Activated effector memory CD4-positive, alpha-beta T cell treated with Interleukin-2 at 50 U/mL for 16 hours (primary cell): ENCODE measurements around the gene FANCE.
A peak's percentile ranks its signal among the peaks of the same experiment; 100 is the strongest.
"Not testable (repeated sequence)": the region's sequence is repeated elsewhere in the genome, so short reads cannot be mapped to it uniquely, and the experiment has no call there.

Experiments
- DNase-seq: peaks from one replicate; pipeline ENCODE4 v3.0.0-alpha.2; 2020

Gene FANCE

DNA sequence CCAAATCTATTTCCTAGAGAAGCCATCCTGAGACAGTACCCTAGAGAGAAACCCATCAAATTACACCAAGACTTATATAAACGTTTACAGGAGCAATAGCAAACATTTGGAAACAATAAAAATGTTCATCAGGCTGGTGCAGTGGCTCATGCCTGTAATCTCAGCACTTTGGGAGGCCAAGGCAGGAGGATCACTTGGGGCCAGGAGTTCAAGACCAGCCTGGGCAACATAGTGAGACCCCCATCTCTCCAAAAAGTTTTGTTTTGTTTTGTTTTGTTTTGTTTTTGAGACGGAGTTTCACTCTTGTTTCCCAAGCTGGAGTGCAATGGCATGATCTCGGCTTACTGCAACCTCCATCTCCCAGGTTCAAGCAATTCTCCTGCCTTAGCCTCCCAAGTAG is 19.4 kb upstream of the FANCE start:
- not testable (repeated sequence) for DNase-seq

DNA sequence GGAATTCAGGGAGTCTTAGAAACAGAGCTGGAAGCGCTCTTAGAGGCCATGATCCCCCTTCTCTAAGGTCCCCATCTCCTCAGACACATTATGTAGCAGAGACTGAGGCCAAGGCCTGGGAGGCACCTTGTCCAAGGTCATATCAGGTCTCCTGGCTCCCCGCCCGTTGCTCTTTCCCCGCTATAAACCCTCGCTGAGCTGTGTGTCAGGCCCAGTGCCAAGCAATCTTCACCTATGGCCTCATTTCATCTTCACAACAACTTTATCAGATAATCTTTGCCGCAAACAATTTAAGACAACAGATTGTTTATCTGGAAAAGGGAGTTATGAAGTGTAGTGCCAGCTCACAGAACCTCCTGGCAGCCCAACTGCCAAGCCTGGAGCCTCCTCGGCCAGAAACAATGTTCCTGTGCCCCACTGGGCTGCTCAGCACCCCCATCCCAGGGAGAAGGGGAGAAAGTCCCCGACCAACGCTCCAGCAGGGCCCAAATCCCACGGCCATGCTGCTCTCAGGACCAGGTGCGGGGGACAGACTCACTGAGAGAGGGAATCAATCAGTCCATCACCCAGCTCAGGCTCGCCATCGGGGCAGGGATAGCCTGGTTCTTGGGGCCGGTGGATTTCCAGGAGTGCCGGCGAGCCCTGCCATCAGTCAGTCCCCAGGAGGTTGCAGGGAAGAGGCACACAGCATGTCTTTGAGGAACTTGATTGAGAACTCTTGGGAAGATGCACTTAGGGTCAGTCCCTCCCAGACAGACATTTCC is 16.9 kb upstream of the FANCE start:
- DNase-seq, result no peak

DNA sequence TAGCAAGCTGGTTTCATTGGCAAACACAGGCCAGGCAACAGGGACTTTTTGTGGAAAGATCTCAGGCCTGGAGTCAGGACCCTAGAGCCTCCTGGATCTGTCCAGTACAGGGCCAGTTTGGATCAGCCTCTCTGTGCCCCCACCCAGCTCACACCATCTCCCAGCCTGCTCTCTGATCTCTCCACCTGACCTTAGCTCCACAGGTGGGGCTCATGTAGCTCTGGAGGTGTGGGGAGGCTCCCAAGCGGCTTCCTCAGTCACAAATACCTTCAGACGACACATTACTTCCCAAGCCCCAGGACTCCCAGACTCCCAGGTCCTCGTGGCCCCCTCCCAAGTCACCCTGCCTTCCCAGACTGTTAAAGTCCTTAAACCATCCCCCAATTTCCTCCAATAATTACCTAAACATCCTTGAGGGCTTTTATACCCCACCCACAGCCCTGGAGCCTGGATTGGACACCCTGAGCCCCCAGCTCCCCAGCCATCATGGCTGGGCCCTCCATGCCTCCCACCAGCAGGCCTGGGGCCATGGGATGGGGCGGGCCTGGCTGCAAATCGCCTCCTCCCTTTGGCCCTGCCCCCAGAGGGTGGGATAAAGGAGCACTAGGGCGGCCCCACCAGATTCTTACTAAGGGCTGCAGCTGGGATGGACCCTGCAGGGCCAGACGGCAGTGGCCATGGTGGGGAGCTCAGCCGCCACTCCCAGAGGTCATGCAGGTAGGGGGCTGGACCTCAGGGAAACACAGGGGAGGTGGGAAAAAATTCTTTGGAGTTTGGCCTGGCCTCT is 15.9 kb upstream of the FANCE start:
- no peak for DNase-seq

DNA sequence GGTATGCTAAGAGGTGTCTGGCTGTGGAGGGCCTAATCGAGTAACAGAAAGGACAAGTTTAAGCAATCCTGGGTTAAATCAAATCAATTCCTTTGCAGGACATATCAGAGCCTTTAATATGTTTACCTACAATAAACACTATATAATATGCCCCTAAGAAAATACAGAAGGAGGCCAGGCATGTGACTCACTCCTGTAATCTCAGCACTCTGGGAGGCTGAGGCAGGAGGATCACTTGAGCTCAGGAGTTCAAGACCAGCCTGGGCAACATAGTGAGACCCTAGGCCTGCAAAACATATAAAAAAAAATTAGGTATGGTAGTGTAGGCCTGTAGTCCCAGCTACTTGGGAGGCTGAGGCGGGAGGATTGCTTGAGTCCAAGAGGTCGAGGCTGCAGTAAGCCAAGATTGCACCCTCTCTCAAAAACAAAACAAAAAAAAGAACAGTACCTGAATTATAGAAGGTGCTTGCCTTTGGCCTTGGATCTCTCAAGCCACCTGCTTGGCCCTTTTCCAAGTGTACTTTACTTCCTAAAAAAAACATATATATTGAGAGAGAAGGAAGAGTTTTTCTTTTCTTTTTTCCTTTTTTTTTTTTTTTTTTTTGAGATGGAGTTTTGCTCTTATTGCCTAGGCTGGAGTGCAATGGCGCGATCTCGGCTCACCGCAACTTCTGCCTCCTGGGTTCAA is 13.6 kb upstream of the FANCE start:
- not testable (repeated sequence) for DNase-seq

DNA sequence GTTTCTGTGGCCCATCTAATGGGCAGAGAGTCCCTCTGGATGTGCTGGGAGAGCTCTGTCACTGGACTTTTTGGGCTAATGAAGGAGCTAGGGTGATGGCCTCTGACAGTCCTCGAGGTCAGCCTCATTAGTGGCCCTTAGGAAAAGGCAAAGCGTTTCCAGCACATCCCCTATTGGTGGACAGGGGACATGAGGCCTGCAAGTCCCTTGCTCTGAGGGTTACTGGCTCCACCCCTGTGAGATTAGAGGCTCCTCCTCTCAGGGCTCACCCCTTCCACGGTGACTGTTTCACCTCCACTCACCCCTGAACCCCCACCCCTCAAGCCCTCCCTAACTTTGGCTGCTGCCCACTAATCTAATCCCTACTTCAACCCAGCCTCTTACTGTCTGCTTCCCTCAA is 12.8 kb upstream of the FANCE start:
- no peak for DNase-seq

DNA sequence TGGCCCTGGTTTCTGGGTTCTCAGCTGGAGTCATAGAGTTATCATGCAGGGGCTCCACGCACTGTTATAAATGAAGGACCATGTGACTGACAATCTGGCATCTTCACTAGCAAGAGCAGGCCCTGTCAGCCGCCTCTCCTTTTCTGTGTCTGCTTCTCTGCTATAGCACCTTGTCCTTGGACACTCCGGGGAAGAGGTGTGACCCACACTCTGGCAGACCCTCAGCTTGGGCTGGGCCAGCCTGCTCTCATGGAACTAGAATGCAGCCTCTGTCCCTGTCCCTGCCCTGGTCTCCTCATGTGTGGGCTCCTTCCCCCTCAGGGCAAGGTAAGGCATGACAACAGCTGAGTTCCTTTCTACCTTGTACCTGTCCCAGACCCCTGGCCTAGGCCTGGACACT is 10.9 kb upstream of the FANCE start:
- DNase-seq, result no peak

DNA sequence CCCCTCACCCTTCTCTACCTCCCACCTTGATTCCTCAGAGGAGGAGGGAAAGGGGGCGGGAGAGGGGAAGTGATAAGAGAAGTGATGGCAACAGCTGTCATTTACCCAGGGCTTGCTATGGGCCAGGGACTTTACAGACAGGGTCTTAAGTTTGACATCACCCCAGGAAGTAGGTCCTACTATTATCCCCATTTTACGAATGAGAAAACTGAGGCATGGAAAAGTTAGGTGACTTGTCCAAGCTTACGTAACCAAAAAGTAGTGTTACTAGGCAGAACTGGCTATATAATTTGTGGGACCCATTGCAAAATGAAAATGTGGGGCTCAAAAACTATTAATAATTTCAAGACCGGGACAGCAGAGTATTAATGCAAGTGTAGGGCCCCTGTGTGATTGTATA is 10.5 kb upstream of the FANCE start:
- no peak for DNase-seq

DNA sequence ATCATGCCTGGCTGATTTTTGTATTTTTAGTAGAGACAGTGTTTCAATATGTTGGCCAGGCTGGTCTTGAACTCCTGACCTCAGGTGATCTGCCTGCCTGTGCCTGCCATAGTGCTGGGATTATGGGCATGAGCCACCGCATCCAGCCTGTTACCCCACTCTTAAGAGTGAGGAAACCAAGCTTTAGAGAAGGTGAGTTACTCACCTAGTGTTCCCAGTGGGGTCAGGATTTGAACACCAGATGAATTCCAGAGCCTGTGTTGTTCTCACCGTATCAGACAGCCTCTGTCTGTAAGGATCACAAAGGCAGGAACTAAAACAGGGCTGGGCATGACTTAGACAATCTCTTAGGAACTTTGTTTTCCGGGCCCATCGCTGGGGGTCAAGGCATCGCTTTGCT is 9.4 kb upstream of the FANCE start:
- no peak for DNase-seq

DNA sequence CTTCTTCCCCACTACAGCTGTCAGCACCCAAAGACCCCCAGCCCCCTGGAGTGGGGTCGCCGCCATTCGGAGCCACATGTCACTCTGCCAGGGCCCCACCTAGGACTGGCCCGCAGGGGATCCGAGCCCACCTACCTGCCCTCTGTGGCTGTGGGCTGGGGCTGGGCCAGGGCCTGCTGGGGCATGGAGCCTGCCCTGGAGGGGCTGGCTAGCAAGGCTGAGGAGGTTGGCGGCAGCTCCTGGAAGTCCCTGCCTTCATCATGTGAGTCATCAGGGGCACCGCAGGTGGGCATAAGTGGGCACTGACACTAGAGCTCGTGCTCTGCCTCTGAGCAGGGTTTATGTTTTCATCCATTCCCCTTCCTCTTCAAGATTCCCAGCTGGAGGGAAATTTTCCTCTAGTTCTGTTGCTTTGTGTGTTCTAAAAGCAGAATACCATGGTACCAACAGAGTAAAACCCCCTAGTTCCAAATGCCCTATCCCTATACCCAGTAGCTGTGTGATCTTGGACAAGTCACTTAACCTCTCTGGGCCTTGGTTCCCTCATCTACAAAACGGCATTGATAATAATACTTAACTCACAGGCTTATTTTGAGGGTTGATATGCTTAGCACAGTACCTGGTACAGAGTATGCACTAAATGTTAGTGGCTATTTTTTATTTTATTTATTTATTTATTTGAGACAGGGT is 8.7 kb upstream of the FANCE start:
- no peak for DNase-seq

DNA sequence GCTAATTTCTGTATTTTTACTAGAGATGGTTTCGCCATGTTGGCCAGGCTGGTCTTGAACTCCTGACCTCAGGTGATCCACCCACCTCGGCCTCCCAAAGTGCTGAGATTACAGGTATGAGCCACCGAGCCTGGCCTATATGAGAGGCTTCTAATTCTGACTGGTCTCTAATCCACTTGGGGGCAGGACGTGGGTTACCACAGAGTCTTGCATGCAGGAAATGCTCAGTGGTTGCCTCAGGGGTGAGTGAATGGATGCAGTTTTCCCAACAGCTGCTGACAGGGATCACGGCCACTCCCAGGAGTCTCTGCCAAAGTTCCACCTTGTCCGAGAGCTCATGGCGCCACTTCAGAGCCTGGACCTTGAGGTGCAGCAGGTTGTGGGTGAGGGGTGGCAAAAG is 6.4 kb upstream of the FANCE start:
- DNase-seq, result no peak

DNA sequence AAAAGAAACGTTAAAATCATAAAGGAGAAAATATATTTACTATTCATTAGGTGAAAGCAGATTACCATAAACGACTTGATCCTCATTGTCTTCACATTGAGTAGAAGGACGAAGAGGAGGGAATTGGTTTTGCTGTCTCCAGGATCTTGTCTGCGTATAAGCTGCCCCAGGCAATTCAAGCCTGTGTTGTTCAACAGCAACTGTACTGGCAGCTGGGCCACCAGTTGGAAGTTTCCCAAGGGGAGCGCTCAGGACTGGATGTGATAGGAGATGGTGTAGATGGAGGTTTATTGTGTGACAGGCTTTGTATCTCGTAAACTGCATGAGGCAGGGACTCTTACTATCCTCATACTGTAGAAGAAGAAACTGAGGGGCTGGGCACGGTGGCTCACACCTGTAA is 3.9 kb upstream of the FANCE start:
- DNase-seq, result no peak

DNA sequence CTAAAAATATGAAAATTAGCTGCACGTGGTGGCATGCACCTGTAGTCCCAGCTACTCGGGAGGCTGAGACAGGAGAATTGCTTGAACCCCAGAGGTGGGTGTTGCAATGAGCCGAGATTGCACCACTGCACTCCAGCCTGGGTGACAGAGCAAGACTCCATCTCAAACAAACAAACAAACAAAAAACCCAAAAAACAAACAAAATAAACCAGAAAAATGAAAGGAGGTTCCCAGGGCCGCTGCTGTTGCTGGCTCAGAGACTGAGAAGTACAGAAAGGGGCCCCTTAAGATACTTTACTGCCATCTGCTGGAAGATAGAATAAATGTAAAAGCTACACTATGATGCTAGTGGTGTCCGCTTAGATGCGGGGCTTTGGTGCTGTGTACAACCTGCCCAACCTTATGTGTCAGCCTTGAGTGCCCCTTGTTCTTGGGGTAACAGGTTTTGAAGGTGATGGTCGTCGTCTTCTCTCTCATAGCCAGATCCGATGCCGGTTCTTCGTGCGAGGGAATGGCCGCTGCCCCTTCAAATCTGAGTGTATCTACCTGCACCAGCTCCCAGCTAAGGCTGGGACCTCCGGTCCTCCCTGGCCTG is 2.8 kb upstream of the FANCE start:
- DNase-seq, result no peak

DNA sequence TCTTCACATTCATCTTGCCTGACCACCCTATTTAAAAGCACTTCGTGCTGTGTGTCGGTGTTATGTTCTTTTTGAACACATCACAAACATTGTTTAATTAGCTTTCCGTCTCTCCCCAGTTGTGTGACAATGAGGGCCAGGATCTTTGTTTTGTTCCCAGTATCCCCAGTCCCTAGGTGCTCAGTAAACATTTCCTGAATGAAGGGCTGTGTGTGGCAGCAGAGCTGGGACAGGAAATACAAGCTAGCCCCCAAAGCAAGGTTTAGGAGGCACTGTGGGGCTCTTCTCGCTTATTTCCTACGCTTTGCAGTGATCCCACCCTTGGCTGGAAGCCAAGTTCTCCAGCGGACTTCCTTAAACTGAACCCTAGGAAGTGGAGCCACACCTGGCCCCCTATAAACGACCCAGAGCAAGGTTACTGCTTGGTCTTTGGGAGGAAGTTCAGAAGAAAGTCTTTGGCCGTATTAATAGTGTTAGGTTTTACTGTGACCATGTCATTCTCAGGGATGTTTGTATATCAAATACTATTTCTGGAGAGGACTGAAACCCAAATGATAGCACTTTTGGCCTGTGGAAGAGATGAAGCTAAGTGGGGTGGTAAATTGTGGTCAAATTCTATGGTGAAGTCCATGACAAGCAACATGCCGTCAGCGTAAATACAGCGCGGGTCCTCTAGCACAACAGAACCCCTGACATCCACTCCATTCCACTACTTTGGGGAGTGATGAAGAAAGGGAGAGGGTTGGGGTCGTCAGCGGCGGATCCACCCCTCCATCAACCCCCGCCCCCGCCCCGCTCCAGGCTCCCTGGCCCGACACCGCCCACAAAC is 570 bp upstream of the FANCE start:
- no peak for DNase-seq

DNA sequence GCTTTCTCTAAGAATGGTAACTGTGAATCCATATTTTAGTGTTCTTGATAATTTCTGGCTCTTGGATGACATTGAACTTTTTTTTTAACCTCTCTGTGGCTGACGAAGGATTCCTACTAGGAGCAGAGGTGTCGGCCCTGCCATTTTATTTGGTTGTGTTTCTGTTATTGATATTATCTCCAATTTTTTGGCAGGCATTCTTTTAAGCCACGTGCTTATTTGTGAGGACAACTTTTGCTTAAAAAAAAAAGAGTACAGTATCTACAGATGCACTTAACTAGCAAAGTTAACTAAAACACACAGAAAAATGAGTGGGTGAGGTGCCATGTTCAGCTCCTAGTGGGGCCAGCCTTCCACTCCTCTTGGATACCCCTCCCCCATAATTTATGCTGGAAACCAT is 1.1 kb downstream of the FANCE start:
- DNase-seq, result no peak

DNA sequence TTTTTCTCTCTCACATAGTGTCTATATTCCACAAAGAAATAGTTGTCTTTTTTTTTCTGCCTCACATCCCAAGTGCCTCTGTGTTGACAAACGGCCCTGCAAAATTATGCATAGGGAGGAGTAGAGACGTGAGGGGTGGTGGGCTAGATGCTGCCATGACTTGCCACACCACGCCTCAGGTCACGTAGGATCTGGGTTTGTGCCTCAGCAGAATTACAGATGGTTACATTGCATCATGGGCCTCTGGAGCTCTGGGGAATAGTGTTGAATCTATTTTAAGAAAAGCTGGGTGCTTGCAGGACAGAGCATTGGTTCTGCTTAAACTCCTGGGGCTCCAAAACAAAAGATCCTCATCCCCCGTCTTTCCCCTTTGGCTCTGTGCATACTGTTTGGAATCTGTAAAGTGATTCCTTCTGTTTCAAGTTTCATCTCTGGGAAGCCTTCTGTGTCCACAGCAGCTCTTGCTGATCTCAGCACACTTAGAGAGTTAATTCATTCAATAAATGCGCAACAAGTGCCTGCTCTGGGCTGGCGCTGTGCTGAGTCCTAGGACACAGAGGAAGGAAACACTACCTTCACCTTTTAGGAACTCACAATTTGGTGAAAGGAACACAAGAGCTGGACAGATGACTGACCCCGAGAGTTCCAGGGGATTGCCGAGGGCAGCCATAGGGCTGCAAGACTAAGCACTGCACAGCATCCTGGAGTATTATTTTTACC is 2.4 kb downstream of the FANCE start:
- no peak for DNase-seq

DNA sequence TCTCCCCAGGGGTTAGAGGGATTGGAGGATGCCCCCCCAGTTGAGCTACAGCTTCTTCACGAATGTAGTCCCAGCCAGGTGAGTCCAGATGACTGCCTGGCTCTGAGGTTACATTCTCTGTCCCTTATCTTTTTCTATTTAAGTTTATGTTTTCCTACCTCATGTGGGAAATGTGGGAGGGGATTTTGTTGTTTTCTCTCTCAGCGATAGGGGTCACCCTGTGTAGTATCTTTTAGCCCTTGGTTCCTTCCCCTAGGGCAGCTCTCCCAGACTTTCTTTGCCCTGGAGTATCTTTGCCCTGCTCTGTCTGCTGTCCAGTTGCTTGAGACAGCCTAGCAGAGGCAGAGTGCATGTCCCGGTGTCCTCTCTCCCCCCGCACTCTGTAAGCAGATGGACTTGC is 5.8 kb downstream of the FANCE start:
- DNase-seq, result no peak

DNA sequence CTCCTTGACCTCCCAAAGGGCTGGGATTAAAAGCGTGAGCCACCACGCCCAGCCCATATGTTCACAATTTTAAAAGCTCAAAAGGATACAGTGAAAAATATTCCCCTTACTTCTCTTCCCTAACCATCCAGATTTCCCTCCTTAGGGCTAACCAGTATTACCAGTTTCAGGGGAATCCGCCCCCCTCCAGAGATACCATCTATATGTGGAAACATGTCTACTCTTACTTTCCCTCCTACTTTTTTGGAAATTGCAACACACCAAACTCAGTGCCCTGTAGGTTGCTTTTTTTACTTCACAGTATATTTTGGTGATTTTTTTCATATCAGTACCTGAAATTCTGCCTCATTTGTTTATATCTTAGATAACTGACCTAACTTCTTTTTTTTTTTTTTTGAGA is 9.1 kb downstream of the FANCE start:
- DNase-seq, result no peak

DNA sequence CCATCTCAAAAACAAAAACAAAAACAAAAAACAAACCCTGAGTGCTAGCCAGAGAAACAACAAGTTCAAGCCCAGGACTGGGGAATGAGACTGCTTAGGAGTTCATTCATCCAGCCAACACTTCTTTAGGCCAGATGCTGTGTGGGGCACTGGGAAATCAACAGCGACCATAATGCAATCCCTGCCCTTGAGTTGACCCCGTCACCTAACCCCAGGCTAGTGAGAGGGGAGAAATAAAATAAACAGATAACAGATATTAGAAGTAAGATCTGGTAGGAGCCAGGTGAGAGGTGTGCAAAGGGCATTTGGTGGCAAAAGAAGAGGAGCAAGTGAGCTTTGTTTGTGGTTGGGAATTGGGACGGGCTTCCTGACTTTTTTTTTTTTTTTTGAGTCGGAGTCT is 11.2 kb downstream of the FANCE start:
- DNase-seq, result no peak

DNA sequence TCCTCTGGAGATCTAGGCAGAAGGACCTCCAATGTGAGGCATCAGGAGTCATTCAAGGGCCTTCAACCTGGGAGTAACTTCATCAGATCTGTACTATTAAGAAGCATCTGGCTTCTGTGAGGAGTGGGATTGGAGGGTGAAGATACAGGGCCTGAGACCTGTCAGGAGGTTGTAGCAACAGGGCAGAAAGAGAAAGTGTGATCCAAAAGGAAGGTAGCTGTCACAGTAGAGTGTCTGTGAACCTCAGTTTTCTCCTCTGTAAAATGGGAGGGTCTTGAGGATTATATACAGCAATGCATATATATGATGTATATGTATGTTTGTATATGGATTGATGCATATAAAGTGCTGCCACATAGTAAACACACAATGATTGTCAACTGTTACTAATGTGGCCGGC is 13.5 kb downstream of the FANCE start:
- no peak for DNase-seq

DNA sequence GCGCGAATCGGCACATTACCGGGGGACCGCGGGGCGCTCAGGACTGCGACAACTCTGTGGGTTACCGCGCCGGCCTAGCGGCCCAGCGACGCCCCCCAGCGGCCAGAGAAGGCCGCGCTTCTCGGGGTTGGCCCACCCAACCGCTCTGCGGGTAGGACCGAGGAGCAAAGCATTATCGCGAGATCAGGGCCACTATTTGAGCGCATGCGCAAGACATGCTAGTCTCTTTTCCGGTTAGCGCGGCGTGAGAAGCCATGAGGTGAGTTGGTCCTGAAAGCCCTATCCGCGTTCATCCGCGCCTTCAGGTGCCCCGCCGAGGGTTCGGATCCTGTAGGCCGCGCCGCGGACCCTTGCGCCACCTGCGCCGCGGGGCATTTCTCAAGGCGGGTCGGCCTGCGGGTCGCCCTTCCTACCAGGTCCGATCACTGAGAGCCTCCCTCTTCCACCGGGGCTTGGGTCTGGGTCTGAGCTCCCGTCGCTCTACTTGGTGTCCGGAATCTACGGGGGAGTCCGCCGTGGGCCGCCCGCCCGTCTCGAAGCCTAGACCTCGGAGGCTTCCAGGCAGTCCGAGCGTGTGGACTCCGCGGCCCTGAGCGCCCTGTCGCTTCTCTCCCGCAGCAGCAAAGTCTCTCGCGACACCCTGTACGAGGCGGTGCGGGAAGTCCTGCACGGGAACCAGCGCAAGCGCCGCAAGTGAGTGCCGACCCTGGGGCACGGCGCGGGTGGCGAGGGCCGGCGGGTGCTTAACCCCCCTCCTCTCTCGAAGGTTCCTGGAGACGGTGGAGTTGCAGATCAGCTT is 16.2 kb downstream of the FANCE start, which contains the start of gene RPL10A:
Gene RPL10A (plus strand): TSS at position 221 of the 799 bp plus-strand sequence. CDS start 34 bp downstream, at position 255.
- peak; percentile 94 for DNase-seq
